ENCODE data around the gene ZNF688.
A peak's percentile ranks its signal among the peaks of the same experiment; 100 is the strongest.

ZNF688 gene

GRCh38 chr16:30588651-30589050 lies 17.1 kb upstream of the ZNF688 start:
- TF ChIP-seq CTCF (IDR thresholded peaks at IDR 0.05; ENCODE audit: insufficient read depth, low read length, poor library complexity, severe bottlenecking) = no peak
- H3K27me3 ChIP-seq (replicated peaks; ENCODE audit: control insufficient read depth, insufficient read depth, low read length) = no peaks in the 10 kb centered on the region
- no peak overlapping the region for H3K4me3 ChIP-seq (replicated peaks; ENCODE audit: low read depth, low read length)
- DNase-seq (ENCODE audit: extremely low read depth, insufficient read length) = no peak
- H3K36me3 ChIP-seq (ENCODE audit: control insufficient read depth, insufficient read depth, low read length) = peaks cover 2% of the 10 kb centered on the region

- peak; percentile 87 for DNase-seq (ENCODE audit: extremely low read depth, insufficient read length)
- Histone ChIP-seq H3K27me3 (replicated peaks; ENCODE audit: control insufficient read depth, insufficient read depth, low read length) (no peaks in the 10 kb centered on the region), H3K4me3 (replicated peaks; ENCODE audit: low read depth, low read length) (peak within 1 kb of the TSS; percentile 66), H3K36me3 (ENCODE audit: control insufficient read depth, insufficient read depth, low read length) (peaks cover 13% of the 10 kb centered on the region)
- TF ChIP-seq CTCF (IDR thresholded peaks at IDR 0.05; ENCODE audit: insufficient read depth, low read length, poor library complexity, severe bottlenecking) = peak; percentile 13
These were observed 14.1 kb upstream of the ZNF688 start, which contains the start of gene ZNF785 for GRCh38 chr16:30585400-30586191. TSS of gene ZNF785 (minus strand) at chr16:30585697. CDS start at chr16:30585611, 86 bp downstream.

- DNase-seq (ENCODE audit: extremely low read depth, insufficient read length) = no peak
- no peak for TF ChIP-seq CTCF (IDR thresholded peaks at IDR 0.05; ENCODE audit: insufficient read depth, low read length, poor library complexity, severe bottlenecking)
- H3K36me3 ChIP-seq (ENCODE audit: control insufficient read depth, insufficient read depth, low read length) = peaks cover 13% of the 10 kb centered on the region
- no peaks in the 10 kb centered on the region for H3K27me3 ChIP-seq (replicated peaks; ENCODE audit: control insufficient read depth, insufficient read depth, low read length)
- peak overlapping the region; percentile 66 for H3K4me3 ChIP-seq (replicated peaks; ENCODE audit: low read depth, low read length)
These were observed 13.5 kb upstream of the ZNF688 start for GRCh38 chr16:30585022-30585399.

GRCh38 chr16:30582611-30583340 lies 11.3 kb upstream of the ZNF688 start:
- TF ChIP-seq CTCF (IDR thresholded peaks at IDR 0.05; ENCODE audit: insufficient read depth, low read length, poor library complexity, severe bottlenecking) = no peak
- Histone ChIP-seq H3K4me3 (replicated peaks; ENCODE audit: low read depth, low read length) (no peak overlapping the region), H3K36me3 (ENCODE audit: control insufficient read depth, insufficient read depth, low read length) (peaks cover 18% of the 10 kb centered on the region), H3K27me3 (replicated peaks; ENCODE audit: control insufficient read depth, insufficient read depth, low read length) (no peaks in the 10 kb centered on the region)
- no peak for DNase-seq (ENCODE audit: extremely low read depth, insufficient read length)

- peaks cover 16% of the 10 kb centered on the region for H3K36me3 ChIP-seq (ENCODE audit: control insufficient read depth, insufficient read depth, low read length)
These were observed 9.9 kb upstream of the ZNF688 start for GRCh38 chr16:30581457-30581856.

More at GRCh38 chr16:30581457-30581856, 9.9 kb upstream of the ZNF688 start:
- DNase-seq (ENCODE audit: extremely low read depth, insufficient read length) = no peak
- no peak for TF ChIP-seq CTCF (IDR thresholded peaks at IDR 0.05; ENCODE audit: insufficient read depth, low read length, poor library complexity, severe bottlenecking)
- Histone ChIP-seq H3K27me3 (replicated peaks; ENCODE audit: control insufficient read depth, insufficient read depth, low read length) (no peaks in the 10 kb centered on the region), H3K4me3 (replicated peaks; ENCODE audit: low read depth, low read length) (no peak overlapping the region)

Measured in GM06990 (cell line).